Activated CD4-positive, alpha-beta T cell treated with anti-CD3 and anti-CD28 coated beads for 48 hours (primary cell): ENCODE results near the gene TTC23L.
"Not testable (repeated sequence)": the region's sequence is repeated elsewhere in the genome, so short reads cannot be mapped to it uniquely, and the experiment has no call there.

ENCODE experiments used
- DNase-seq: peaks from one replicate; pipeline ENCODE4 v3.0.0-alpha.2; 2020

Gene TTC23L

GRCh38 chr5:34881246-34881645, 42.3 kb downstream of the TTC23L start:
- no peak for DNase-seq

GRCh38 chr5:34886392-34887119, 47.6 kb downstream of the TTC23L start:
- DNase-seq = no peak

GRCh38 chr5:34889394-34889793, 50.4 kb downstream of the TTC23L start:
- no peak for DNase-seq

GRCh38 chr5:34891981-34892380, 53.0 kb downstream of the TTC23L start:
- no peak for DNase-seq

- DNase-seq = no peak
Observed at GRCh38 chr5:34892414-34892813, 53.5 kb downstream of the TTC23L start.

- no peak for DNase-seq
Observed at GRCh38 chr5:34894716-34895115, 55.8 kb downstream of the TTC23L start.

GRCh38 chr5:34895641-34896419, 56.9 kb downstream of the TTC23L start:
- no peak for DNase-seq

GRCh38 chr5:34897646-34898045, 58.7 kb downstream of the TTC23L start:
- DNase-seq = no peak

- peak; percentile 71 for DNase-seq
Observed at GRCh38 chr5:34898258-34898895, 59.4 kb downstream of the TTC23L start.

GRCh38 chr5:34899066-34899465, 60.1 kb downstream of the TTC23L start:
- DNase-seq = no peak

- no peak for DNase-seq
Observed at GRCh38 chr5:34900652-34901051, 61.7 kb downstream of the TTC23L start.

GRCh38 chr5:34903260-34903659, 64.3 kb downstream of the TTC23L start:
- no peak for DNase-seq

GRCh38 chr5:34905564-34905963, 66.6 kb downstream of the TTC23L start:
- no peak for DNase-seq

GRCh38 chr5:34913072-34913471, 74.1 kb downstream of the TTC23L start:
- no peak for DNase-seq

GRCh38 chr5:34914671-34915138, 75.7 kb downstream of the TTC23L start:
- DNase-seq = peak; percentile 18

GRCh38 chr5:34915139-34915855, 76.3 kb downstream of the TTC23L start, which contains the start of the genes BRIX1 and RAD1:
BRIX1 (plus strand) TSS chr5:34915711; CDS start chr5:34915739, 28 bp downstream.
RAD1 (minus strand) TSS chr5:34915504; CDS start chr5:34914892, 612 bp downstream.
- DNase-seq = peak; percentile 96

GRCh38 chr5:34915856-34916192, 76.9 kb downstream of the TTC23L start:
- no peak for DNase-seq

- DNase-seq = no peak
Observed at GRCh38 chr5:34916518-34916917, 77.6 kb downstream of the TTC23L start.

GRCh38 chr5:34918025-34918424, 79.1 kb downstream of the TTC23L start:
- DNase-seq = no peak

GRCh38 chr5:34919077-34919476, 80.1 kb downstream of the TTC23L start:
- no peak for DNase-seq

GRCh38 chr5:34923256-34923655, 84.3 kb downstream of the TTC23L start:
- DNase-seq = not testable (repeated sequence)

GRCh38 chr5:34923694-34924461, 84.9 kb downstream of the TTC23L start:
- peak; percentile 42 for DNase-seq
